Ovary (tissue), 9 donors: ENCODE measurements around the gene CA11. TPM values are rescaled to one million over a fixed set of nuclear protein-coding genes. Genes with fewer than 3 reads are reported as not detected.
A peak's percentile ranks its signal among the peaks of the same experiment; 100 is the strongest.

Experiments used
- DNase-seq, 5 donors: peaks; one replicate each; pipeline ENCODE4 v3.0.0-alpha.2; 2019 to 2020
- H3K27ac ChIP-seq, 2 donors: fragments of 200-600 bp; one replicate each; pipeline versions ENCODE4 v1.5.1 to v1.8.0; 2019 to 2022
- H3K27me3 ChIP-seq: fragments of 200-600 bp; one replicate; pipeline ENCODE4 v1.8.0; 2022
- H3K36me3 ChIP-seq: fragments of 200-600 bp; sonication (generic); one replicate; pipeline ENCODE4 v1.5.1; 2019
- H3K4me1 ChIP-seq: one replicate; pipeline ENCODE4 v1.8.1; 2013; ENCODE audit warnings: mild to moderate bottlenecking, moderate library complexity; ENCODE audit not compliant: insufficient read depth
- H3K4me3 ChIP-seq: fragments of 200-600 bp; sonication (generic); one replicate; pipeline ENCODE4 v1.5.1; 2017
- H3K9me3 ChIP-seq, 2 donors: fragments of 200-600 bp in 1 of 2; sonication (generic) in 1 of 2; one replicate each; pipeline versions ENCODE4 v1.5.1 to v1.8.1; 2013 to 2019; ENCODE audit warnings: mild to moderate bottlenecking in 1 of 2, moderate library complexity in 1 of 2
- CTCF ChIP-seq, 3 donors: fragments of 450-650 bp in 2 of 3; fragments of 200-600 bp in 1 of 3; IDR thresholded peaks; one replicate each; pipeline versions ENCODE4 v1.5.1 to v1.8.0; 2016 to 2022; ENCODE audit warnings: antibody characterized with exemption in 3 of 3, mild to moderate bottlenecking in 1 of 3
- EP300 ChIP-seq: sonication (generic); formaldehyde crosslinking; IDR thresholded peaks from one replicate; pipeline ENCODE4 v1.6.1; 2017; ENCODE audit warnings: antibody characterized with exemption
- POLR2A ChIP-seq: fragments of 450-650 bp; IDR thresholded peaks from one replicate; pipeline ENCODE4 v1.6.1; 2017; ENCODE audit warnings: antibody characterized with exemption, mild to moderate bottlenecking, moderate library complexity
- WGBS, 3 donors: extraction: QIAGEN DNeasy Blood & Tissue Kit in 1 of 3; methylation state at CpG; one replicate each; pipeline versions ENCODE4 v1.1.5 to v1.1.7; 2013 to 2017; 5-methylcytosine and 5-hydroxymethylcytosine counted together
- intact Hi-C, 4 donors: fragments of 100-400 bp; cut with DNase I; formaldehyde crosslinking; loops; one replicate each; pipeline versions ENCODE4 v1.11.0 to v1.15.1; 2022 to 2023
- polyA plus RNA-seq, 2 donors: library from polyadenylated mRNA; stranded (reverse); fragments of 200-250 nt in 1 of 2; fragments of 350-450 nt in 1 of 2; fragmentation: Illumina TruSeq in 1 of 2; extraction: RNeasy Lipid Tissue Mini Kit (QIAGEN cat#74804) in 1 of 2; gene quantifications; one replicate each; pipeline ENCODE4 v1.2.3, GENCODE V29; 2013 to 2014
- total RNA-seq, 7 donors: library from RNA; depleted of rRNA in 2 of 7; stranded (reverse); fragments of >200 nt in 2 of 7; fragmentation: NEBNext Ultra II Directional in 3 of 7; extraction: Animal tissue kit (Norgen Biotek cat#: 25700) in 3 of 7; gene quantifications; one replicate each; pipeline versions ENCODE4 v1.1.0 to v1.2.4, GENCODE V29; 2016 to 2023
- donor health status: DM: no; HTN: no; CAD: no; lungs with moderate emphysema.
- donor health status: DM: no; HTN: no; CAD: no.
- donor health status: Bipolar disorder and iron deficiency.
- donor health status: DM: yes; HTN: yes; CAD: no.
- donor health status: DM: no; HTN: no; CAD: no.
- donor health status: DM: yes; HTN: yes; CAD: no.

The CA11 gene
- total and polyA plus RNA-seq, 9 donors = 14.9 to 53.1 (median 43.1) TPM

- no peak for DNase-seq
- H3K4me1 ChIP-seq = no peaks in the 10 kb centered on the region
- TF ChIP-seq EP300 = no peak
- TF ChIP-seq CTCF (IDR thresholded peaks at IDR 0.05) = no peak
- no peak for TF ChIP-seq POLR2A
Measured at GRCh38 chr19:48686088-48686487, 40.1 kb upstream of the CA11 start.

GRCh38 chr19:48685583-48685982 lies 39.6 kb upstream of the CA11 start:
- Histone ChIP-seq H3K36me3 (no peaks in the 10 kb centered on the region), H3K27me3 (no peaks in the 10 kb centered on the region), H3K4me1 (peaks cover 2% of the 10 kb centered on the region), H3K27ac (no peak overlapping the region), H3K4me3 (no peak overlapping the region), H3K9me3 (no peaks in the 10 kb centered on the region)
- TF ChIP-seq EP300 (no peak), CTCF (IDR thresholded peaks at IDR 0.05) (no peak), POLR2A (no peak)
- intact Hi-C loops = no loop called here
- 71 to 85% (median 82%) methylated on average over 9 of the region's 9 CpGs for WGBS, 3 donors
- no peak for DNase-seq

More at GRCh38 chr19:48686088-48686487, 40.1 kb upstream of the CA11 start:
- Histone ChIP-seq H3K27ac (no peak overlapping the region), H3K9me3 (no peaks in the 10 kb centered on the region), H3K4me3 (no peak overlapping the region), H3K27me3 (no peaks in the 10 kb centered on the region), H3K36me3 (no peaks in the 10 kb centered on the region)
- WGBS, 3 donors = 39 to 53% (median 41%) methylated on average over 3 of the region's 3 CpGs
- intact Hi-C loops = no loop called here

- no peaks in the 10 kb centered on the region for H3K27me3 ChIP-seq
- peak in 4 of 5 donors; percentile 41 to 62 (median 50) for DNase-seq
- H3K4me3 ChIP-seq = no peak overlapping the region
- no peaks in the 10 kb centered on the region for H3K36me3 ChIP-seq
- intact Hi-C loops = no loop called here
- TF ChIP-seq EP300 = no peak
- TF ChIP-seq CTCF (IDR thresholded peaks at IDR 0.05) = no peak
- TF ChIP-seq POLR2A = no peak
- no peaks in the 10 kb centered on the region for H3K9me3 ChIP-seq
- peaks cover 2% of the 10 kb centered on the region for H3K4me1 ChIP-seq
- WGBS, 3 donors = 57 to 69% (median 59%) methylated on average over 11 of the region's 11 CpGs
- H3K27ac ChIP-seq = no peak overlapping the region
Measured at GRCh38 chr19:48683349-48683748, 37.4 kb upstream of the CA11 start.

GRCh38 chr19:48681127-48681470 lies 35.1 kb upstream of the CA11 start:
- DNase-seq = peak in 1 of 5 donors; percentile 44
- 14 to 41% (median 27%) methylated on average over 7 of the region's 7 CpGs for WGBS, 3 donors
- TF ChIP-seq POLR2A (no peak), EP300 (no peak), CTCF (IDR thresholded peaks at IDR 0.05) (no peak)
- no peaks in the 10 kb centered on the region for H3K9me3 ChIP-seq
- peaks cover 2% of the 10 kb centered on the region for H3K4me1 ChIP-seq
- no peaks in the 10 kb centered on the region for H3K27me3 ChIP-seq
- no peak overlapping the region for H3K4me3 ChIP-seq
- intact Hi-C loops = no loop called here
- H3K36me3 ChIP-seq = no peaks in the 10 kb centered on the region
- no peak overlapping the region for H3K27ac ChIP-seq
